Dermis lymphatic vessel endothelial cell (primary cell): ENCODE data around the gene MRPS7. TPM values are rescaled to one million over a fixed set of nuclear protein-coding genes. Genes with fewer than 3 reads are reported as not detected.

Experiments
- total RNA-seq: library from RNA; depleted of rRNA; stranded (reverse); fragments of >200 nt; gene quantifications from 2 replicates; pipeline ENCODE4 v1.2.1, GENCODE V29; 2014

Gene MRPS7
- total RNA-seq: 58.2 and 62.2 TPM in 2 replicates

GRCh38 chr17:75261336-75262111, at the start of gene MRPS7, which contains the start of gene GGA3:
MRPS7 (plus strand) TSS chr17:75261879; CDS start chr17:75261901, 22 bp downstream.
GGA3 (minus strand) TSS chr17:75261606; CDS start chr17:75261587, 19 bp downstream.

GRCh38 chr17:75270966-75271232, 9.2 kb downstream of the MRPS7 start, which contains the start of gene MIF4GD:
MIF4GD (minus strand) TSS chr17:75271231; CDS start chr17:75270195, 1,036 bp downstream.

GRCh38 chr17:75289115-75289831, 27.6 kb downstream of the MRPS7 start, which contains the start of gene SLC25A19:
SLC25A19 (minus strand) TSS chr17:75289433; CDS start chr17:75286764, 2,669 bp downstream.

Other genes with a start within 250 kb of the MRPS7 start
- gene MRPL58, start 249.2 kb upstream of the MRPS7 start, total RNA-seq: 17.1 and 18.3 TPM in 2 replicates
- 202 and 234 TPM in 2 replicates for gene ATP5PD, start 214.9 kb upstream of the MRPS7 start, total RNA-seq
- 10.2 and 11.6 TPM in 2 replicates for gene KCTD2, start 214.7 kb upstream of the MRPS7 start, total RNA-seq
- gene SLC16A5, start 173.9 kb upstream of the MRPS7 start, total RNA-seq: 5.0 and 5.2 TPM in 2 replicates
- 2.4 and 5.8 TPM in 2 replicates for gene ARMC7, start 151.9 kb upstream of the MRPS7 start, total RNA-seq
- 38.9 and 67.3 TPM in 2 replicates for gene NT5C, start 130.1 kb upstream of the MRPS7 start, total RNA-seq
- gene JPT1, start 107.4 kb upstream of the MRPS7 start, total RNA-seq: 41.5 and 64.9 TPM in 2 replicates
- gene SUMO2, start 78.9 kb upstream of the MRPS7 start, total RNA-seq: 132 and 135 TPM in 2 replicates
- gene NUP85, start 56.2 kb upstream of the MRPS7 start, total RNA-seq: 28.7 and 30.8 TPM in 2 replicates
- 10.1 and 11.9 TPM in 2 replicates for gene GGA3, start 273 bp upstream of the MRPS7 start, total RNA-seq
- 8.9 and 9.8 TPM in 2 replicates for gene MIF4GD, start 9.4 kb downstream of the MRPS7 start, total RNA-seq
- 3.5 and 4.7 TPM in 2 replicates for gene SLC25A19, start 27.6 kb downstream of the MRPS7 start, total RNA-seq
- gene GRB2, start 143.8 kb downstream of the MRPS7 start, total RNA-seq: 70.1 and 72.7 TPM in 2 replicates
- gene TMEM94, start 194.8 kb downstream of the MRPS7 start, total RNA-seq: 22.8 and 24.8 TPM in 2 replicates